ENCODE data around the gene SPTBN1.

- no peak for TF ChIP-seq CTCF (conservative IDR thresholded peaks at IDR 0.05; ENCODE audit: low read depth, low read length)
- no peak for TF ChIP-seq EZH2 (IDR thresholded peaks at IDR 0.05; ENCODE audit: low read length, unreplicated experiment)
- no peak for TF ChIP-seq EZH2phosphoT487 (IDR thresholded peaks at IDR 0.05; ENCODE audit: borderline replicate concordance, low read length)
Measured at GRCh38 chr2:54708584-54709335, 252.6 kb downstream of the SPTBN1 start.

Measured in PC-3 (cell line).